Fibroblast of skin of abdomen (primary cell): ENCODE data around the gene CEP68.

Experiments used
- DNase-seq: peaks from one replicate; pipeline ENCODE4 v3.0.0-alpha.2; 2013

CEP68 gene

DNA sequence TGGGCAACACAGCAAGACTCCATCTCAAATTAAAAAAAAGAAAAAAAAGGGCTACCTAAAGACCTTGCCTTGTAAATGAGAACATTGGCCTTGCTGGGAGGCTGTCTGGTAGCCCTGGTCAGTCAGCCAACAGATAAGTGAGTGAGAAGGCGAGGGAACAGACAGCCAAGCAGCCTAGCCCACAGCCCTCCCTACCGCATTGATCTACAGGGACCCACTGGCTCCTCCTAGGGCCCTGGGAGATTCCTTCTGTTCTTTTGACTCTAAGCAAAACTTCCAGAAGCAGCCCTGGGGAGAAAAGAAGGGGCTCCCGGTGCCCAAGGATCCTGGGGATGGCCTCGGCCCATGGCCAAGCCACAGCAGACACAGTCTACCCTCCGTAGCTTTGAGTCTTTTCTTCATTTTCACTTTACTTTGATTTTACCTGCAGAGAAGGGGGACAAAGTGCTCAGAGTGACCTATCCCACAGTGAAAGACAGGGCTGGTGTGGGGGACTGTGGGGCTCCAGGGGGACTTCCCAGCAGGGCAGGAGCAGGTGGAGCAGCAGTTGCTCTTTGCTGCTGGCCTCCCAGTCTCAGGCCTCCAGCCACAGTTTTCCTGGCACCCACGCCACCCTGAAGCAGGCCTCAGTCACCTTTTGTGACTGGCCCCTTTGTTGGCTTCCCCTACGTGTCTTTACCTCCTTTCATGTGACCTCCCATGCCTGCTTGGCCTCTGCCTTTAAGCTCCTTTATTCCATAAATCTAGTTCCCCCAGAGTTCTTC, 5.1 kb downstream of the CEP68 start:
- DNase-seq = no peak

DNA sequence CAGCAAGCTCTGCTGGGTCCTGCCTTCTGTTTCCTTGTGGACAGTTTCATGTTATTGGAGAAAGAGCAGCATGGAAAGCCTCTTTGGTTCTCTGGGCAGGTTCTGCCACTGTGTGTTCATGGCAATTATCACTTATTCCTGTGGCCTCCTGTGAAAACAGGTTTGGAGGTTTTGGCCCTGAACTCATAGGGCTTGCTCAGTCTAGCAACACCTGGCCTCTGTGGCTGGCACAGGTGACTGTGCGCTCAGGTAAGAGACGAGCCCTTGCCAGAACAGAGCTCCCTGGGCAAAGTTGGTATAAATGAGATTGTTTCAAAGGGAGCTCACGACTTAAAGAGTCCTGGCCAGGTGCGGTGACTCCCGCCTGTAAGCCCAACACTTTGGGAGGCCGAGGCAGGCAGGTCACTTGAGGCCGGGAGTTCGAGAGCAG, 5.7 kb downstream of the CEP68 start:
- DNase-seq = no peak

DNA sequence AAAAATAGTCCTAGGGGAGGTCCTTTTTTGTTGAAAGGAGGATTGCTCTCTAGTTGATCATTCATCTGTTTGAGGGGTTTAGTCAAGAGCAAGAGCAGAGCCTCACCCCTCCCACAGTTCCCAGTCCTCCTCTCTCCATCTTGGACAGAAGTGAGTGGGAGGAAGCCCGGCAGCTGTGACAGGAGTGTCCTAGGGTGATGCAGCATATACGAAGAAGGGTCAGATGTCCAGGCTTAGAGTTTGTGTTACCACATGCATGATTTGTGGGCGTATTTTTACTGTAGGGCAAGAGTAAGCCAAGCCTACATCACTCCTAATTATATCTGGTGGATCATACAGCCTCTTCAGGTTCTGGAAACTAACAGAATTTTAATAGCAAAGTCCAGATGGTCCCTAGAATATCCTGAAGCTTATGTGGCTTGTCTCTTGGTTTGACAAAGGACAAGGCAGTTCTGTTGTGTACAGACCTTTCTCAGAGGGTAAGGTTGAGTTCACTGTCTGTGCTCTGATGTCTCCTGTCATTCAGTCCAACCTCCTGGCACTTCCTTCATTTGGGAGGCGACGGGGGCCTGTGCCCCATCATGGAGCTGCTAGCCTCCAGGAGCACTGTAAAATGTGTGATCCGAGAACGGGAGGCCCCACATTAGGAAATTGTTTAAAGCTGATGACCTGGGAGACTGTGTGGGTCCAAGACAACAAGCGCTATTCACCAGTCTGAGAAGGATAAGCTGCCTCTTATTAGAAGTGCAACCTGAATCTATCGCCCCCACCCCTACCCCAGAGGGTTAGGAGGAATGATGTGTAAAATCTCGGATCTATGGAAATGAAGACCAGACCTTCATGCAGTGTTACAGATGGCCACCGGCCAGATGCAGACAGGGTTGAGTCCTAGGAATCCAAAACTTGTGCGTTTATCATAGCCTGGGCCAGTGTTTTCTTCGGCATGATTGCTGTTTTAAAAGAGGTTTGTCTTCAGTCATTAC, 6.9 kb downstream of the CEP68 start:
- DNase-seq = peak; percentile 77

DNA sequence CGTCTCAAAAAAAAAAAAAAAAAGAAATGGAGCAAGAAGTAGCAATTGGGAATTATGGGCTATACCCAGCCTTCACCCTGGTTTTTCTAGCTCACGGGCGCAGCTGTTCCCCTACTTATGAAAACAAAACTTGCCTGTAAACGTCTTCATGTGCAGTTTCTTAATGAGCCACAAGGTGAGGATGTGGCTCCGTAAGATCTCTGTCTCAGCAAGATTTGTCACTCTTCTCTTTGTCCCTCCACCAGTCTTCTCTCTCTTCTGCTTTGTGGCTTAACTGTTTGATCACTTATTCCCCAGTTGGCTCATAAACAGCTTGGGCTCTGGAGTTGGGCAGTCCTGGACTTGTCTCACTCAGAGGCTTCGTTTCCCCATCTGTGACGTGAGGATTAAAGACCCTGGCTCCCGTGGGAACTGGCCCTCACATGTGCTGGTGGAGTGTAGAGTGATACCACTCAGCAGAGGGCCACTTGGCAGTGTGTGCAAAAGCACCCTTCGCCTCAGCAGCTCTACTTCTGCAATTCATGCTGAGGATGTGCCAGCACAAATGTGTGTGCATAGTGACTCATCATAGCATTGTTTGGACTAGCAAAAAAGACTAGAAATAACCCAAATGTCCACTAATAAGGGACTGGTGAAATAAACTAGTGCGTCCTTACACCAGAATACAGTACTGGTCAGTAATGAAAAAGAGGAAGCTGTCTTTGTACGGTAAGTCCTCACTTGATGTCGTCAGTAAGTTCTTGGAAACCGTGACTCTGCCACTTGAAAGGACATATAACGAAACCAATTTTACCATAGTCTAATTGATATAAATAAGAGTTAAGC, 8.7 kb downstream of the CEP68 start:
- DNase-seq = peak; percentile 78

DNA sequence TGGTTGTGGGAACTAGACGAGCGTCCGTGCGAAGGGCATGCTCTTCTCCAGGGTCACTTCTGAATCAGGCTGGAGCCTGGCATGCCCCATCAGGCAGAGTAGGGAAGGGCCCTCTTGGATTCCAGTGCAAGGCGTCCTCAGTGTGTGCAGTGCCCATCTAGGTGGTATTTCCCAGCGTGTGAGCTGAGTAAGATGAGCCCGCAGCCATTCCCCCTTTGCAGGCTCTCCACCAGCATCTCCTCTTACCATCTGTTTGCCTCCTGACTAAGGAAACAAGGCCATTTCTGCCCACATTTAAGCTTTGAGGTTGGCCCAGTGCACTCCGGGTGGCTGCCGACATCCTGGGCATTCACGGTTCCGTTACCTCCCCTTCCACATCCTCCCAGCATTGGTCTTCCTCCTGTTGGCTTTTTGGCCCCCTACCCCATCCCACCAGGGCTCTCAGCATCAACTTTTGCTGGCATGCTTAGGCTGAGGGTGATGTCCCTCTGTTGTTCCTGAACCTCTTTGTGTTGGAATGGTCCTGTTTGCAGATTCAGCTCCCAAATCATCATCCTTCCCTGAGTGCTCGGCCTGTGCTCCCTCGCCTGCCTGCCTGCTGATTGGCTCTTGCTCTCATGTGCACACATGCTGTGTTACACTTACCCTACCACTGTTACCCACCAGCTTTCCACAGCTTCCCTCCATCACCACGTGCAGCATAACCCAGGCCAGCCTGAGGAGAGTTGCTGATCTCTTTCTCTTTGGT, 11.8 kb downstream of the CEP68 start:
- no peak for DNase-seq

DNA sequence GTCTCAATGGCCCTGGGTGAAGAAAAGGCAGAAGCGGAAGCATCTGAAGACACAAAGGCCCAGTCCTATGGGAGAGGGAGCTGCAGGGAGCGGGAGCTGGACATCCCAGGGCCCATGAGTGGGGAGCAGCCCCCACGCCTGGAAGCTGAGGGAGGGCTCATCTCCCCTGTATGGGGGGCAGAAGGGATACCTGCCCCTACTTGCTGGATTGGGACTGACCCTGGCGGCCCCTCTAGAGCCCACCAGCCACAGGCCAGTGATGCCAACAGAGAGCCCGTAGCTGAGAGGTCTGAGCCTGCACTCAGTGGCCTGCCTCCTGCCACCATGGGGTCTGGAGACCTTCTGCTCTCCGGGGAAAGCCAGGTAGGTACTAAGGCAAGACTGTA, 13.2 kb downstream of the CEP68 start:
- DNase-seq = no peak

DNA sequence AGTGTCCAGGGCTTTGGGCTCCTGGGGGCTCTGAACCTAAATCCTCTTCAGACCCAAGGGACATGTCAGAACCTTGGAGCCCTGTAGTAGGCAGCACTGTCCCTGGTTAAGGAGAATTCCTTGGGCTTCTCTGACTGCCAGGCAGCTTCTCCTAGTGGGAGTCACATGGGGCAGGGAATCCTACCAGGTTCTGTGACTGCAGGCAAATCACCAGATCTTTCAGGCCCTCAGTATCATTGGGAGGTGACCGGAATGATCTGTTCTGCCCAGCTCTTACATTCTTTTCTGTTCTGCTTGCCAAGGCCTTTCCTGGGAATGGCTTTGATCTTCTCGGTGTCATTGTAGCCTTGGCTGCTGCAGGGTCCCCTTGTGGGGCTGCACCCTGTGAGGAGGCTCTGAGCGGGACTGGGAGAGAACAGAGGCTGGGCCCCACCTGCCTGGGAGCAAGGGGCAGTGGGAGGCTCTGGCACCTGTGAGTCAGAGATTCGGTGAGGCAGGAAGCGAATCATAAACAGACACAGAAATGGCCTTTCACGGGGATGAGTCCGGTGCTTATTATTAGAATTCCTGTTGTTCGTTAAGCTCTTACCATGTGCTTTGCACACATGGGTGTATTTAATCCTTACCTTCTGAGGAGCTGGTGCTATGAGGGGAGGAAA, 14.1 kb downstream of the CEP68 start:
- peak; percentile 41 for DNase-seq

DNA sequence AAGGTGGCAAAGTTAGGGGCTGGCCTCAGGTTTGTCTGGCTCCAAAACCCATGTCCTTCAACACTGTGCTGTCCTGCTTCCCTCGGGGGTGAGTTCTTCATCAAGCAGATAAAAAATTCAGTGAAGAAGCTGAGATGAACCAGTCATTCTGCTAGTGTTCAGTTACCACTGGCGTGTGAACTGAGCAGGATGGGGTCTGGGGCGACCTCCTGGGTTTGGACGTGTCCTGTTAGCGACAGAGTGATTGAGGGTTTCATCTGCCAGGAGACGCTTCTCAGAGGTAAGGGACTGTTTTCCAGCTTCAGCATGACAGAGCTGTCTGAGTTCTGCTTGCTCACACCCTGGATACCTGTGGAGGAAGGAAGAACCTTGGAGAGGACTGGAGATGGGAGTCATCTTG, 14.6 kb downstream of the CEP68 start:
- no peak for DNase-seq

DNA sequence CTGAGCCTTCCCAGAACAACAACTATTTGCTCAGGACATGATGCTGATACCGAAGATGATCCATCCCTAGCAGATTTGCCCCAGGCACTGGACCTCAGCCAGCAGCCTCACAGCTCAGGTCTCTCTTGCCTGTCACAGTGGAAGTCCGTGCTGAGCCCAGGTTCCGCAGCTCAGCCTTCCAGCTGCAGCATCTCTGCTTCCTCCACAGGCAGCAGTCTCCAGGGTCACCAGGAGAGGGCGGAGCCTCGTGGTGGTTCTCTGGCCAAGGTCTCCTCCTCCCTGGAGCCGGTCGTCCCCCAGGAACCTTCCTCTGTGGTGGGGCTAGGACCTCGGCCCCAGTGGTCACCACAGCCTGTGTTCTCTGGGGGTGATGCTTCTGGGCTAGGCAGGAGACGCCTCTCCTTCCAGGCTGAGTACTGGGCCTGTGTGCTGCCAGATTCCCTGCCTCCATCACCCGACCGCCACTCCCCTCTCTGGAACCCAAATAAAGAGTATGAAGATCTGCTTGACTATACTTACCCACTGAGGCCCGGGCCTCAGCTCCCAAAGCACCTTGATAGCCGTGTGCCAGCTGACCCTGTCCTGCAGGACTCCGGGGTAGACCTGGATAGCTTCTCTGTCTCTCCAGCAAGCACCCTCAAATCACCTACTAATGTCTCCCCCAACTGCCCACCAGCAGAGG, 15.4 kb downstream of the CEP68 start:
- no peak for DNase-seq

DNA sequence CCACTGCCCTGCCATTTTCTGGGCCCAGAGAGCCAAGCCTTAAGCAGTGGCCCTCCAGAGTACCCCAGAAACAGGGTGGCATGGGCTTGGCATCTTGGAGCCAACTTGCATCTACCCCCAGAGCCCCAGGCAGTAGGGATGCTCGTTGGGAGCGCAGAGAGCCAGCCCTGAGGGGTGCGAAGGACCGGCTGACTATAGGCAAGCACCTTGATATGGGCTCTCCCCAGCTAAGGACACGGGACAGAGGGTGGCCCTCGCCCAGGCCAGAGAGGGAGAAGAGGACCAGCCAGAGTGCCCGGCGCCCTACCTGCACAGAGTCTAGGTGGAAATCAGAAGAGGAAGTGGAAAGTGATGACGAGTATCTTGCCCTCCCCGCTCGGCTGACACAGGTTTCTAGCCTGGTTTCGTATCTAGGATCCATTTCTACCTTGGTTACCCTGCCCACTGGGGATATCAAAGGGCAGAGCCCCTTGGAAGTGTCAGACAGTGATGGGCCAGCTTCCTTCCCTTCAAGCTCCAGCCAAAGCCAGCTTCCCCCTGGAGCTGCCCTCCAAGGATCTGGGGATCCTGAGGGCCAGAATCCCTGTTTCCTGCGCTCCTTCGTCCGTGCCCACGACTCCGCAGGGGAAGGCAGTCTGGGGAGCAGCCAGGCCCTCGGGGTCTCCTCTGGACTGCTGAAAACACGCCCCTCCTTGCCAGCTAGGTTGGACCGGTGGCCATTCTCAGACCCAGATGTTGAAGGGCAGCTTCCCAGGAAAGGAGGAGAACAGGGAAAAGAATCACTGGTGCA, 16.2 kb downstream of the CEP68 start:
- DNase-seq = no peak

DNA sequence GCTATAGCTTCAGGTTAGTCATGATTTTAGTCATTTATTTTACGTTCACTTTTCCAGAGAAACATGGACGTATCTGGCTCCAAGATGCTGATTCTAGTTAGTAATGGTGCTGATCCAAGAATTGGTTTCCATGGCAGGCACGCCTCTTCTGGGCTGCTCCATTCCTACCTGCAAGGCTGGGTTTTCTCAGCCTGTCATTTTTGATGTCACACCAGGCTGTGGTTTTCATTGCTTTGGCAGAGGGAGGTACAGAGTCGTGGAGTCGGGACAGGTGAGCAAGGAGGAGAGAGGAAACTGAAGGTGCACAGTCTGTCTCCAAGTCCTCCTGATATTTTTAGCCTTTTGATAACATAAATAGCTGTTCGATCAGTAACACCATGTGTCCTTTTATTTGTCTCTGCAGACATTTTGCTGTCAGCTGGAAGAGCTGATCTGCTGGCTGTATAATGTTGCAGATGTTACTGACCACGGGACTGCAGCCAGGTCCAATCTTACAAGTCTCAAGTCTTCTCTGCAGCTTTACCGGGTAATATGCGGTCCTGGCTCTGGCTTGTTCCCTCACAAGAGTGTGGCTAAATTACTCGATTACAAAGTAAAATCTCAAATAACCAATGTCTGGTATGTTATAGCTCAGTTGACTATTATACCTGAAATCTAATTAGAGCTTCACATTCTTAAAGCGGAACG, 17.8 kb downstream of the CEP68 start:
- DNase-seq = no peak

DNA sequence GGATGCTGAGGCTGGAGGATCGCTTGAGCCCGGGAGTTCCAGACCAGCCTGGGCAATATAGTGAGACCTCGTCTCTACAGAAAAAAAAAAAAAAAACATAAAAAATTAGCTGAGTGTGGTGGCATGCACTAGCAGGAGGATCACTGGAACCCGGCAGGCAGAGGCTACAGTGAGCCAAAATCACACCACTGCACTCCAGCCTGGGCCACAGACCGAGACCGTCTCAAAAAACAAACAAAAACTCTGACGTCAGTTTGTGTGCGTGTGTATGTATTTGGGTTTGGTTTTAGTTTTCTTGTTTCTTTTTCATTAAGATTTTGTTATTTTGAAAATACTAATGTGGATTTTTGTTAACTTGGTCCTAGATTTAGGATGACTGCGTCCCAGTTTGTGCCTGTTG, 19.0 kb downstream of the CEP68 start:
- no peak for DNase-seq

DNA sequence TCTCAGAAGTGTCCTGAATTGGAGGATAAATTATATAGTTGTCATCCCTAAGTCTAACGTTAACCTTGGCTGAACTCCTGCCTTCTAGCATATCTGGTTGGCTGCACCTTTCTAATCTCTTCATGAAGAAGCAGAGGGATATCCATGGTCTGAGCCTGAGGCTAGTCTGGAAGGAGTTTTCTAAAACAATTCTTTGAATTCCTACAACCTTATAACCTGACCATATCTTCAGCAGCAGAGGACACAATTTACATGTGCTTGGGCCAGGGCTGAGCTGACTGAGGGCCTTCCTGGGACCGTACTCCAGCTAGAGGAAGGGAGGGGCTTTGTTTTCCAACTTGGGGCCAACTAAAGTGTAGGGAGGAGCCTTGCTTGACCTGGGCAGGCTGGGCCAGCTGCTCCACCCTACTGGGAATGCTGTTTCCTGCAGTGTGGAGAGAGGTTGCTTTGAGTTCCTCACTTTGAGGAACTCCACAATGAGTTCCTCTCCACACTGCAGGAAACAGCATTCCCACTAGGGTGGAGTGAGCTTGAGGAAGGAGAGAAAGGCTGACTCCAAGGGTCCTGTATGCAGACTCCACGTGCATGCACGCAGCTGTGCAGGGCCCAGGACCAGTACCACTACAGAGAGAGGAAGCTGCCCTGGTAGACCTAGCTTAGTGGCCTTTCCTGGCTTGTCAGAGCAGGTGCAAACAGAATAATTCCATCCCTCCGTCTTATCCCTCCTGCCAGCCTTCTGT, 19.6 kb downstream of the CEP68 start:
- DNase-seq = no peak

DNA sequence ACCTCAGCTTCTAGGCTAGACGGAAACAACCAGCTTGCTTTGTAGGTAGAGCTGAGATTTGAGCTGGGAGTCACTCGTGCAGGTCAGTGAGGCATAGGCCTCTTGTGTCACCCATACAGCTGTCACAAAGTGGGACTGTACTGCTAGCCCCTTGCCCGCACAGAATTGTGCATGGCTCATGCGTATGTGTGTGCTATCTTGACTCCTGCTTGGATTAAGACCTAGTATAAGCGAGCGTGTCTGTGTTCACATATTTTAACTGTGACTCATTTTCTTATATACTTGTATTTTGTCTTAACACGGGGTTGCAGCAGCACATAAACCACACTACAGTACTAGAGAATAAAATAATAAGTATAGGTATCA, 20.1 kb downstream of the CEP68 start:
- DNase-seq = peak; percentile 64

DNA sequence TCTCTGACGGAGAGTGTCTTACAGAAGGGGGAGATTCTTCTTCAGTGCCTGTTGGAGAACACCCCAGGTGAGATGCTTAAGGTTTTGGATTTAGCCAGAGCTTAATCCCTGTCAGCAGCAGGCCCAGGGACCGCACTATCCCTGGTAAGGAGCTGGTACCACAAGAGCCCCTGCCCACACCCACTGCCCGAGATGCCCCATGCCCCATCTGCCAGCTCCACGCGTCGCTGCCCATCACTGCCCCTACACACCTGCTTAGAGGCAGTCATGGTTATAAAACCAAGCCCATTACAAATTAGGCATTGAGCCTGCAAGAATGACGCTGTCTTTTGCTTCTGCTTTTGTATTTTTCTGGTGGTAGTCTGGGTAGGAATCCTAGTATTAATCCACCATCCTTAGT, 21.7 kb downstream of the CEP68 start:
- DNase-seq = no peak

DNA sequence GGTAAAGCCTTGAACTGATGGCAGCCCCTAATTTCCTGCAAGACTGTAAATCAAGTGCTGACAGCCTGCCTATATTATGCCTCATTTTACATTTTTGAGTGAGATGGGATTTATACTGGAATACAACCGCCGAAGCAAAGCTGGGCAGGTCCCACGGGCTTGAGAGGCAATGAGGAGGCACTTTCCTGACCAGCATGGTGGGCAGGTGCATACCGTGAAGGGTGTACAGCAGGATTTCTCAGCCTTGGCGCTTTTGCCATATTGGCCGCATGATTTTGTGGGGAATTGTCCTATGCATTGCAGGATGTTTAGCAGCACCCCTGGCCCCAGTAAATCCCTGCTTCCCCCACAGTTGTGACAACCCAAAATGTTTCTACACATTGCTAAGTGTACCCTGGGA, 22.8 kb downstream of the CEP68 start:
- no peak for DNase-seq

DNA sequence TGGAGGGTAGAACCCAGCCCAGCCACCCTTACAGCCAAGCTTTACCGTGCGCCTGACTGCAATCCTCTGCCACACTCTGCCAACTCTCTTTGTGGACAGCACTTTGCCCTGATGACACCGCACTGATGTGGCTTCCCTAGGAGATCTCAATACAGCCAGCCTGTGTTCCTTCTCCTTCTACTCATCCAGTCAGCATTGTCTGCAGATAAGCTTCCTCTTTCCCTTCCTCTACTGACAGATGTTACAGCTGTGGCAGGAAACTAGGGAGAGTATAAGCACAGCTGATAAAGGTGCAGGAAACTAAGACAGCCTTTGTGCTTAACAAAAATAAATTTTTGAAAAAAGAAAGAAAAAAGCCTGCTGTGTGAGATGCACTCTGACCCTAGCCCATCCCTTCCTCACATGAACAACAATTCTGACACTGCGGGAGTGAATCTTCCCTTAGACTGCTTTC, 25.0 kb downstream of the CEP68 start:
- DNase-seq = no peak

DNA sequence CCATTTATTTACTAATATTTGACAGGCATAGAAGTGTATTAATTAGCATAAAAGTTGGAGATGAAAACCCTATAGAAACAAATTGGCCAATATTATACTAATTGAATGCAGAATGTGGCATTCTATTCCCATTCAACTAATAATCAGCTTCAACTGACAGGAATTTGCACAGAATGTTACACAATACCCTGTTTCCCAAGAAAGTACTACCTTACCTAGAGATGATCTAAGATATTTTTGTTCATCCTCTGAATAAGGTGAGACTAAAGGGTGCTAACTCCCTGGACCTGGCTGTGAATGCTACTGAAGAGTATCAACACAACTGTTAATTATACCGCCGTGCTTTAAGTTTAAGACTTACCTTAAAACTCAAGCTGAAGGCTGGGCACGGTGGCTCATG, 28.9 kb downstream of the CEP68 start:
- no peak for DNase-seq

DNA sequence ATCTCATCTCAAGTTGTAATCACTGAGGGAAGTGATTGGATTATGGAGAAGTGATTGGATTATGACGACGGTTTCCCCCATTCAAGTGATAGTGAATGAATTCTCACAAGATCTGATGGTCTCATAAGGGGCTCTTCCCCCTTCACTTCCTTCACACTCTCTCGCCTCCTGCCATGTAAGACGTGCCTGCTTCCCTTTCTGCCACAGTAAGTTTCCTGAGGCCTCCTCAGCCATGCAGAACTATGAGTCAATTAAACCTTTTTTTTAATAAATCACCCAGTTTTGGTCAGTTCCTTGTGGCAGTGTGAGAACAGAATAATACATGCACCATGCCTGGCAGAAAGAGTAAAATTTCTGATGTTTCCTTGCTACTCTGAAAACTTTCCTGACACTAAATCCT, 36.6 kb downstream of the CEP68 start:
- DNase-seq = no peak
